GM18520 (cell line): ENCODE data around the gene OLIG3.

Experiments used
- ATAC-seq: cut with Tn5 transposase; IDR thresholded peaks from one replicate; pipeline ENCODE4 v1.9.1; 2021; ENCODE audit not compliant: unreplicated experiment

The OLIG3 gene

DNA sequence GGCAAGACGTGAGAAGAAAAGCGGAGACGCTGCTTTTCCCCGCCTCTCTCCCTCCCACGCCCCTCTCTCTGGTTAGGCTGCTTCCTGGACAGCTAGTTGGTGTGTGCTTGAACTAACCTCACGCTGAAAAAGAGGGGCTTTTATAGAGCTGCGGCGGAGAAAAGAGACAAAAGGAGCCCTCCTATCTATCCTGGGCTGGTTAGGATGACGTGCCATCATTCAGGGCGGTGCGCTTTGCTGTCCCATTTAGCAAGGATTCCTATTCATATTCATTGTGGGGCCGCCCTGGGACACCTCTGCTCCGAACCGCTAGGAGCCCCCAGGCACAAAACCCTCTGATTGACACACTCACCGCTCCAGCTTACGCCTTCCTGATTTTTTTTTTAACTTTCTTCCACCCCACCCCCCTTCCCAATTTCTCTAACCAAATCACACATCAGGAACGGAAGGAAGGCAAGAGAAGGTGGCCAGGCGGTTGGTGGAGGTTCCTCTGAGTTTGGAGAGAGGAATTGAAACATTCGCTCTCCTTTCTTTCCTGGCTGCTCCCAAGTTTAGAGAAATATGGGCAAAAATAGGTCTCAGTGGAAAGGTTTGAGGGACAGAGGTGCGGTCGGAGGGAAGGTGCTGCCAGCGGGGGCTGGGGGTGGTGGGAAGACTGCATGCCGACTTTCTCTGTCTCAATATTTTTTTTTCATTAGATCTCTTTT lies at the start of gene OLIG3:
Gene OLIG3, minus strand, starts transcription at position 114 of the 707 bp plus-strand sequence. CDS start 224 bp downstream, outside the sequence.
- no peak for ATAC-seq

DNA sequence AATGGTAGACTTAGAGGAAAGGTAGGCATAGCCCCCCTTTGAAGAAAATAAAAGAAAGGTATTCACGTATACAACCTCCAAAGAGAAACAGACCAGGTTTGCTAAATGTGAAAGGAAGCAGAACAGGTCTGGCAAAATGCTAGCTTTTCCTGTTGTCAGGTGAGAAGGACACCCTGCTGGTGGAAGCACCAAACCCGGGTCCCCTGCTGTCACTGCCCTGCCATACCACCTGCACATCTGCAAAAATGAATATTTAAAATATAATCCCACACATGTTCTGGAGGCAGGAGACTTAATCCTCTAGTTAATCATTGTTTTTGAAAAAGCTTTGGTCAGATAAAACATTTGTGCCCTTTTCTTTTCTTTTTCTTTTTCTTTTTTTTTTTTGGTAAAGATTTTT lies 48.9 kb upstream of the OLIG3 start:
- ATAC-seq, result no peak

DNA sequence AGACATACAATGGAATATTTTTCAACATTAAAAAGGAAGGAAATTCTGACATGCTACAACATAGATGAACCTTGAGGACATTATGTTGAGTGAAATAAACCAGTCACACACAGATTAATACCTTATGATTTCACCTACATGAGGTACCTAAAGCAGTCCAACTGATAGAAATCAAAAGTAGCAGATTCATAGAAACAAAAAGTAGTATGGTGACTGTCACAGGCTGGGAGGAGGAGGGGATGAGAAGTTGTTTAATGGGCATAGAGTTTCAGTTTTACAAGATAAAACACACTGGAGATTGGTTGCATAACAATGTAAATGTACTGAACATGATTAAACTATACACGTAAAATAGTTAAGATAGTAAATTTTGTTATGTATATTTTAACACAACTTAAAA lies 48.5 kb upstream of the OLIG3 start:
- no peak for ATAC-seq

DNA sequence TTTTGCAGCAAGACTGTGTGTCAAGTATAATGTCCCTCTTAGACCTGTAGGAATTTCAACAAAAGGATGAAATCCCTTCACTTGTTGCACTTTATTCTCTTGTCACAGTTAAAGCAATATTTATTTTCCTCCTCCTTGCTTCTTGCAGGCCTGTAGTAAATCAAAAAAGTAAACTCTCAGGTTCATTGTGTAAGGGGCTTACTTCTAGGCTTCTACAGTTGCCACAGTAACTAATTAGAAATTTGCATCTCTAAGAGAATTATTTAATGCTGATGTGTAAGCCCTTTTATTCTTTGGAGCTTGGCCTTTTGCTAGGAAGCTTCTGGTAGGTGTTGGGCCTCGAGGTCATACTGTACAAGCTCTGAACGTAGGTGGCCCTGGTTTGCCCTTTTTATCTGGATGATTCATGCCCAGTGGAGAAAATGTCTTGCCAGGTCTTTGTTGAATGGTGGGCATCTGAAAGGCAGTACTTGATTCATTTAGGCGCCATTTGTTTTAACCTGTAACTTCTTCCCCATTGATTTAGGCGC lies 47.4 kb upstream of the OLIG3 start:
- ATAC-seq, result no peak

DNA sequence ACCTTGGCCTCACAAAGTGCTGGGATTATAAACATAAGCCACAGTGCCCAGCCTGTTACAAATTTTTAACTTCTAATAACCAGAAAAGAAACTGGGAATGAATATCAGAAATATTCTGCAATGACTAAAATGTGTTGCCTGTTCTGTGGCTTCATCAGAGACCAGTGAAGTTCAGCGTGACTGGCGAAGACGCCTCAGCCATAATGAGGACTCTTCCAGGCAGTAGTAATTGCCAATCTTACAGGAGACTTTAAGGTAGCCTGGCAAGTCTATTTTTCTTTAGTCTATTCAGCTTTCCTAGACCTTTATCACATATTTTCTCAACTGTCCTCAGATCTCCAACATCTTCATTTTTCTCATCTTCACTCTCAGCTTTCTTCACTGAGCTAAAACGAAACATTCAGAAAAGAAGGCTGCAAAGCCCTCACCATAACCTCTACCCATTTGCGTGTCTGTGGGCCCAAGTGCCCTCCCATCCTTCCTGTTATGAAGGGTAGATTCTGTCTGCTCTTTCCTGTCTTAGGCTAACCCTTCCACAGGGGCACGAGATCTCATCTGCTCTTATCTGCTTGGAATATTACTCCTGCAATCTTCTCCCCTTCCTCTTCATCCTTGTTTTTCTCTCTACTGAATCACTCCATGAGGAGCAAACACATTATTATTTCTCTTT lies 42.0 kb upstream of the OLIG3 start:
- ATAC-seq, result no peak

DNA sequence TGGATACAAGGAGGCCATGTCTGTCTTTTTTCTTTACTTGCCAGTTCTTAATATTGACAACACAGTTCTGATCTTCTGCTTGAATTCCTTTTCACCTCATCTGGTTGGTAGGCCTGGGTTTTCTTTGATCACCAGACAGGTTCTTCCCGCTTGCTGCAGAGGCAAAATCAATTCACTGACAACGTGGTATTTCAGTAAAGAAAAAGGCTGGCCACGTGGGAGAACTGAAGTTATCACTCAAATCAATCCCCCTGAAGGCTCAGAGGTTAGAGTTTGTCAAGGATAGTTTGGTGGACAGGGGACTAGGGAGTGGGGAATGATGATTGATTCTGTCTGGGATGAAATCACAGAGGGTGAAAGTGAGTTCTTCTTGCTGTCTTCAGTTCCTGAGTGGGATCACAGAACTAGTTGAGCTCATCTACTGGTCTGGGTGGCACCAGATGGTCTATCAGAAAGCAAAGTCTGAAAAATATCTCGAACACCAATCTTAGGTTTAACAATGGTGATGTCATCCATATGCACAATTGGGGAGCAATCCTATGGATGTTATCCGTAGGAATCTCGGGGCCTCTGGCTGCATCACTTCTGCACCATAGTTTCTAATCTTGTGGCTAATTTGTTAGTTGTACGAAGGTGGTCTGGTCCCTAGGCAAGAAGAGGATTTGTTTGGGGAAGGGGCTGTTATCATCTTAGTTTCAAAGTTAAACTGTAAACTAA lies 37.3 kb upstream of the OLIG3 start:
- no peak for ATAC-seq

DNA sequence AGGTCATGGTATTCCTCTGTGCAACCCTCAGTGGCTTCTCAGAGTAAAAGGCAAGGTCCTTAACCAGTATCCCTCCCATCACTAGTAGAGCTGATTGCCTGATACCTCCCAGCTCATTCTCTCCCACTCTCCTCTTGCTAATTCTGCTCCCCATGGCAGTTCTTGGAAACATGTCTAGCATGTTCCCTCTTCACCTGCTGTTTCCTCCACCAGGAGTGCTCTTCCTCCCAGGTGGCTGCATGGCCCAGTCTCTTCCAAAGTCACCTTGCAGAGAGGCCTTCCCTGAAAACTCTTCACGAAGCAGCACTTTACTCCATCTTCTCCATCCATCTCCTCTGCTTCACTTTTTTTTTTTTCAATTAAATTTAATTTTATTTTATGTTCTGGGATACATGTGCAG lies 36.2 kb upstream of the OLIG3 start:
- ATAC-seq, result no peak

DNA sequence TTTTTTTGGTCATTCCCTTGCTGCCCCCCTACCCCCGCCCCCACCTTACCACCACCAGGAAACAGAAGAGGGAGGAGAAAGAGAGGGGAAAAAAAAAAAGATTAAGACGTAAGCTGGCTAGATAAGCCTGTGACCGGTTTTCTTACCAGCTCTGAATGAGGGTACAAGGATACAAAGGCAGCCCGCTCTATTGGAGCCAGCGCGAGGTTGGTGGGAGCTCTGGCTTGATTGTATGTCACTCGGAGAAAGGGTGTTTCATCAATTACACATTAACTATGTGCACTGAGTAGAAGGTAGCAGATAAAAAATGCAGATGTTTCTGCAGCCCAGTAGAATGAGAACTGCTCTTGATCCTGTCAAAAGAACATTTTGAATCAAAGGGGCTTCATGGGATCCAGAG lies 28.6 kb upstream of the OLIG3 start:
- ATAC-seq, result no peak

DNA sequence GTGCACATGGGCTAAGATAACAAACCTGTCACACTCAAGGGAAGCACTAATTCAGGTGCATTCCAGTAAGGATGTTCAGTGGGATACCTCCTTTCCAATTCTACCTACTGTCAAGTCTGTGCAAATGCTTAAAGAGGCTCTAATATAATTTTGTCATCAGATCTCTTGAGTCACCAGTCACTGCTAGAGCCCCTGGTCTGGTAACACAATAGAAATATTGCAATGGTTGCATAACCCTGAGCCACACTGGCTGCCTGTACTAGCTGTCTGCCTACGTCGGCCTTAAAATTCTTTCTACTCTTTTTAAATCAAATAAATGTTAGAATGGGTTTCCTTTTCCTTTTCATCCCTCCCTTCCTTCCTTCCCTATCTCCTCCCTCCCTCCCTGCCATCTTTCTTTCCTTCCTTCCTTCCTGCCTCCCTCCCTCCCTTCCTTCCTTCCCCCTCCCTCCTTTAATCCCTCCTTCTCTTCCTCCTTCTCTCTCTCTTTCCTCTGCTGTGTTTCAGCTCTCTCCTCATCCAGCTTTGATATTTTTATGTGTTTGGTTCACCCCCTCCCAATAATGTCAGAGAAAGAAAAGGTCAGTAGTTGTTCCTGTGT lies 28.1 kb upstream of the OLIG3 start:
- no peak for ATAC-seq

DNA sequence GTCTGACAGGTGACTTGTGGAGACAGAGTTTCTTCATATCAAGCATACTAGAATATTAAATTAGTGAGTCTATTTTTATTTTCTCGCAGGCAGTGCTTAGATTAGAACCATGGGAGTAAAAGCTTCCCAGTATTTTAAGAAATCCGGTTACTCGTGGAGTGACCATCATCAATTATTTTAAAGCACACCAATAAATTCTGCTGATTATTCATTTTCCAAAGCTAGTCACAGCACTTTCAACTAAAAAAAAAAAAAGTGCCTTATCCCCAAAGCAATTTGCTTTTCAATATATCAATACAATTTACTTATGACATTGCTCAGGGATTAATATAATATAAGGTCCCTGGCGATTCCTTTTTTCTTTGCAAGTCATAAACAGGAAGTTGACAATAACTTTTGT lies 26.3 kb upstream of the OLIG3 start:
- ATAC-seq, result no peak

DNA sequence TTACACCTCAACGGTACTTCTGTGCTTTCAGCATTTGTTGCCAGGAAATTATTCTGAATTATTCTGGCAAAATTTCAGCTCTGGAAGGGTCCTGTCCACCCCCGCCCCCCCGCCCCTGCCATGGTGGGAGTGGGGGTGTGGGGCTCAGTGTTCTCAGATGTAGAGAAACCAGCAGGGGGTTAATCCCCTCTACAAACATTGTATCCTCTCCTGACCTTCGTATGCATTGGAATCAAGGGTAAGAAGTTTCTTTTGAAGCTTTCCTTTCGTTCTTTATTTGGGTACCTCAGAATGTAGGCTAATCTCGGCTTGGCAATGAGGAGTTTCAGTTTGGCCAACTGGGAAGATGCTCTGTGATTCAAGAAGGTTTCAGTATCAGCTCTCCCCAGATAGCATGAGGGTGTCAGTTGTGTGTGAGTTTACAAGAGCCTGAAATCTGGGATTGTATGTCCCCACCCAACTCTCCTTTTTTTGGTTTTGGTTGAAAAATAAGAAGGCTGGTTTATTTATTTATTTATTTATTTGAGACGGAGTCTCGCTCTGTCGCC lies 25.5 kb upstream of the OLIG3 start:
- no peak for ATAC-seq

DNA sequence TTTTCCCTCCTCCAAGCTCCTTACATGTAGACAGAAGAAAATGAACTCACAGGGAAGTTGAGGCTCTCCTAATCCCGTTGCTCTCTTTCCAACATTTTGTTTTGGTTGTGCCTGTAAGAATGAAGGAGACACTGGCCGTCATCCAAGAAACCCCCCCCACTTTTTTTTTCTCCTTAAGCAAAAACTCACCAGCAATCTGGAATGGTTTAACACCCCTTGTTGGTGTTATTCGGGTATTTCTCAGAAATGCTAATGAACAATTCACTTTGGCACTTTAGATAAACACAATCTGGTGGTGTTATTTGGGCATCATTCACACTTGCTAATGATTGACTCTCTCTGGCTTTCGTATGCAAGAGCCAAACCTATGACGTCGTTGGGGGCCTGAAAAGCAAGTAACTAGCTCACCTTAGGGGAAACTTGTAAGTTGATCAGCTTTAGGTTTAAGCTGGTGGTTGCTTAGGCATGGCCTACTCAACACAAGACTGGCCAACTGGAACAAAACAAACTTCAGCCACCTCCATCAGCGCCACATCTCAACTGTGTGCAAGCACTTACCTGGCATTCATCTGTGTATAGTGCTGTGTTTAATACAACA lies 24.3 kb upstream of the OLIG3 start:
- ATAC-seq, result no peak

DNA sequence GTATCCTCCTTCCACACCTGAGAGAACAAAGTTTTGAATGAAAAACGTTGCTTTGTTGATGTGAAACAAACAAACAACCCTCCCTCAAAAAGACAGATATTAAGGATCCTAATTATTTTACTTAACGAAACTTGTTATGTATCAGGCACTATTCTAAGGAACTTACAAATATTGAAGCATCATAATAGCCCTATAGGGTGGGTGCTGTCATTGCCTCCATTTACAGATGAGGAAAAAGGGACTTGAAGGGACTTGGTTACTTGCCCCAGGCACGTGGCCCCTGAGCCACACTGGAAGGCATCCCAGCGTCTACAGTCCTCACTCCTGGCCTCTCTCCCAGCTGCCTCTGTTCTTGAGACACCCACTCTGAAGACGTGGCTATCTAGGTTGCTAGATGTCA lies 20.2 kb upstream of the OLIG3 start:
- ATAC-seq, result no peak

DNA sequence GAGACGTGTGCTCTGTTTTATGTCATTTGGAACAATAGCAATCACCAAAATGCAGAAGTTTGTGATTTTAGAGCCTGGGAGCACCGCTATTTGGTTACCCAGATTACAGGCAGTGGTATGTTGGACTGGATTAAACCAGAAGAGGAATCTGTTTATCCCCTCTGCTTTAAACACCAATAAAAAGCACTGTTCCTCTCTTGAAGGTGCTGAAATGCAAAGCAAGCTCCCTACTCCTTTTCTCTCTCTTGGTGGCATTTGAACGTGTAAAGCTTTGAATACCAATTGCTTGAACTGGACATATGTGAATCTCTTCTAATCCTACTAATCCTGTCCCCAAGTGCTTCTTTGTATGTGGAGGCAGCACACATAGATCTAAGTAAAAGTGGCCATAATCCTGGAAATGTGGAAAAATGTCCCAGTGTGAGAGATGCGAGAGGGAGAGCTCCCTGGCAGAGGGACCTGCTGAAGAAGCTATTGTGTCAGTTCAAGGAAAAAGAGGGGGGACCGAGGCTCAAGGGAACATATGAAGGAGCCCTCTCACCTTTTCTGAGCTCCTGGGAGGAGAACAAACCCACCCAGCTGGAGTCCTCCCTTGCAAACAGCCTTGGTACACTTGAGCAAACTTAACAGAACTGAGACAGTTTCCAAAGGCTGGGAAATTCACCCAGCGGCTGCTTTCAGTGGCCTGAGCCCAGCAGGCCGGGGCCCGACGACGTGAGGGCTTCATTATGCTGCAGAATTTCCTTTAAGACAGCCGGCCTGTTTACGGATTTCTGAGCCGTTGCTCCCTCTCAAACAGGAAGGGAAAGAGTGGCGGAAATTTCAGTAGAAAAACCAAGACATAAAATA lies 18.8 kb upstream of the OLIG3 start:
- no peak for ATAC-seq

DNA sequence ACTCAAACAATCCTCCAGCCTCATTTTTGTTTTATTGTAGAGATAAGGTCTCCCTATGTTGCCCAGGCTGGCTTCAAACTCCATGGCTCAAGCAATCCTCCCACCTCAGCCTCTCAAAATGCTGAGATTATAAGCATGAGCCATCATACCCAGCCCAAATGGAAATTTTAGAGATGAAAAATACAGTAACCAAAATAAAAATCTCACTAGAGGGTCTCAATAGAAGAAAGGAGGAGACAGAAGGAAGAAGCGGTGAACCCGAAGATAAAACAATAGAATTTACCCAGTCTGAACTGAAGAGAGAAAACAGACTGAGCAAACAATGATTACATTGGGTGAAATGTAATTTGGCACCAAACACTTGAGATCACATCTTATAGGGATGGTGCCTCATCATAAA lies 16.7 kb upstream of the OLIG3 start:
- ATAC-seq, result no peak

DNA sequence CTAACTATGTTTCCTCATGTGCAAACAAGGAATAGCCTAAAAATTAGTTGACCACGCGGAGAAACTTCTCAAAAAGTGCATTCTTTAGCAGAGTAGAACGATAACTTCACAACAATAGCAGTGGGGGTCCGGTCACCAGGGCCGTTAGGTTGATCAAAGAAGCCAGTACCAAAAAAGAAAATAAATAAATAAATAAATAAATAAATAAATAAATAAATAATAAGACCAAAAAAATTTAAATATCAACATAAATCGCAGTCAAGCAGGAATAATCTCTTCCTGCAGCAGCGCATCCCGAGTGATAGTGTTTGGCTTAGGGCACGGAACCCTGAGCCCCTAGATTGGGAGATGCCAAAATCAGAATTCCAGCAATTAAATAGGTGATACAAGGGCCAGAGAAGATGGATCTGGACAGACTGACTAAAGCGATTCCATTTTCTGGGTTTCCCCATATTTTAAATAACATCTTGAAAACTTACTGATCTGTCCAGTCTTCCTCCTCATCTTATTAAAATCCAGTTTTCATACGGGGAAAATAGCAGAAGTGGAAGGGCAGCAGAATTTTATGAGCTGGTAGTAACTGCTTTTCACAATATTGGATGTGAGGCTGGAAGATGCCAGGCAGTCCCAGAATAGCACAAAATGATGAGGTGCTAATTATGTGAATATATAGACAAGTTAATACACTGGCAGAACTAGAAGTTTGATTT lies 4.4 kb upstream of the OLIG3 start:
- no peak for ATAC-seq

DNA sequence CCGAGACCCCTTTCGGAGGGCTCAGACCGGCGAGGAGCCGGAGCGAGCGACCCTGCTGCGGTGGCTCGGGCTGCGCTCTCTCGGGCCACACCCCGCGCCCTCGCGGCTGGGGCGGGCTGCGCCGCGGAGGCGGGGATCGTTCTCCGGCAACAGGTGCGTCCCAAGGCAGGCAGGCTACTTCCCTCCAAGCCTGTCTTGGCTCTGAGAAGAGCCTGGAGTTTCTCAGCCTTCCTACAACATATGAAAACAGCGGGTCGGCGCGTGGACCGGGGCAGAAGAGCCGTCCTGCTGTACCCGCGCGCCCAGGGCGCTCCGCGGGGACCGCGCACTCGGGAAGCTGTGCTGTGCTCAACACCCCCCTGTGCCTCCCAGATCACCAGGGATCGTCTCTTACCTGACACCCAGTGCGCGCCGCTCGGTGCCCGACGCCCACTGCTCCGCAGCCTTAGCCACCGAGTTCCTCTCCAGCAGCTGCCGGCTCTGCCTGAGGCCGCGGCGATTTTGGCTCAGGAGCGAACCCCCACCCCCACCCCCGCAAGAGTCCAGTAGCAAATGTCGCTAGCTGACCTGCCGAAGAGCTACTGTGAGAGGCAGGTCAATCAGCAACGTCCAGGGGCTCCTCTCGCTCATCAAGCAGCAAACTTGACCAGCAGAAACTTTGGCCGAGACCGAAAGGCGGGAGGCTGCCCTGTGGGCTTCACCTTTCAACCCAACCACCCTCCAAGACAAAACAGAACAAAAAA lies 3.7 kb upstream of the OLIG3 start:
- ATAC-seq, result no peak

DNA sequence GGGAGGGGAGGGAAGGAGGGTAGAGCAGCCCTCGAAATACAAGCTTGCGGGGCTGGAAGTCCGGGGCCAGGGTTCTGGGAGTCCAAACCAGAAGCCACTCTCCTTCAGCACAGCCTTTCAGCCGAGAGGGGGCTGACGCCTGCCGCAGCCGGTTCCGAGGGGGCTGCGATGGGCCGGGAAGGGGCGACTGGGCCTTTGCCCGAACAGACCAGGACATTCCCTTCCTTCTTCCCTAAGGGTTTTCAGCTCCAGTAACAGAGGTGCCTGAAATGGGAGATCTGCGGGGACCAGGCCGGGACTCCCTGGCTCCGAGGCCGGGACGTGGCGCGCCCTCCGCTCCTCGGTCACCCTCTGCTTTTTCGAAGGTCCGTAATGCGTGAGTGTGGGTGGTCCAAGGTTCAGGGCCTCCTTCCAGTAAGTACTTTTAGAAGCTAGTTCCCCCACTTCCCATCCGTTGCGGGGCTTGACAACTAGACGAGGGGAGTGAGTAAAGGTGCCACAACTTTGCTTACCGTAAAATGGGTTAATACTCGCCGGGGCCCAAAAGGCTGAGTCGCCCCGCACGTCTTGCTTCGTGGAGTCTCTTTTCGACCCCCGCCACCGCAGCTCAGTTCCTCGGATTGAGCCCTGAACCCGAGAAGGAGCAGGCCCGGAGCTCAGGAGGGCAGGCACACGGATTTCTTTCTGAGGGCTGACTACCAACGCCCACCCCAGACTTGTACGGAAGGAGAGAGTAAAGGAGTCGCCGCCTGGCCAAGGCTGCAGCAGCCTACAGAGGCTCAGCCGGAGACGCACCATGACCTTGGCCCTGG lies 2.9 kb upstream of the OLIG3 start:
- no peak for ATAC-seq
